GM12801 (cell line): ENCODE results near the gene RASAL2.

Source experiments
- TF ChIP-seq, protein P1 (sequence below): IDR thresholded peaks from one replicate; pipeline ENCODE4 v1.5.1; 2011; ENCODE audit warnings: control low read depth; ENCODE audit not compliant: insufficient read length; ENCODE audit errors: extremely low read depth

The RASAL2 gene

DNA sequence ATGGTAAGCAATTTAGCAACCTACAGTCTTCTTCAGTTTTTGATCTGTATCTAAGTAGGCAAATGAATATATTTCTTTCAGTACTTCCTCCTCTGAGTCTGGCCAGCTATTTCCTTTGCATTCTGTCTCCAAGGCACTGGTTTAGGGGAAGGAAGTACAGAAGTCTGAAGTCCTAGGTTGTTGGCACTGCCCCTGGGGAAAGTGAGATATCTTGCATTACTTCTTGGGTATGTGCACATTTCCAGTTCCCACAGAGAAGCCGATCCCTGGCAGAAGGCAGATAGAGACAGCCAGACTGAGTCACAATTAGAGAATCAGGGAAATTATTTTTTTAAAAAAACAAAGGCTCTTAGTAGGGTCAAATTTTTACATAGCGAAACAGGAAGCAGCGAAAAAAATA is 98.8 kb downstream of the RASAL2 start:
- TF ChIP-seq, protein P1, sequence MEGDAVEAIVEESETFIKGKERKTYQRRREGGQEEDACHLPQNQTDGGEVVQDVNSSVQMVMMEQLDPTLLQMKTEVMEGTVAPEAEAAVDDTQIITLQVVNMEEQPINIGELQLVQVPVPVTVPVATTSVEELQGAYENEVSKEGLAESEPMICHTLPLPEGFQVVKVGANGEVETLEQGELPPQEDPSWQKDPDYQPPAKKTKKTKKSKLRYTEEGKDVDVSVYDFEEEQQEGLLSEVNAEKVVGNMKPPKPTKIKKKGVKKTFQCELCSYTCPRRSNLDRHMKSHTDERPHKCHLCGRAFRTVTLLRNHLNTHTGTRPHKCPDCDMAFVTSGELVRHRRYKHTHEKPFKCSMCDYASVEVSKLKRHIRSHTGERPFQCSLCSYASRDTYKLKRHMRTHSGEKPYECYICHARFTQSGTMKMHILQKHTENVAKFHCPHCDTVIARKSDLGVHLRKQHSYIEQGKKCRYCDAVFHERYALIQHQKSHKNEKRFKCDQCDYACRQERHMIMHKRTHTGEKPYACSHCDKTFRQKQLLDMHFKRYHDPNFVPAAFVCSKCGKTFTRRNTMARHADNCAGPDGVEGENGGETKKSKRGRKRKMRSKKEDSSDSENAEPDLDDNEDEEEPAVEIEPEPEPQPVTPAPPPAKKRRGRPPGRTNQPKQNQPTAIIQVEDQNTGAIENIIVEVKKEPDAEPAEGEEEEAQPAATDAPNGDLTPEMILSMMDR, result no peak

DNA sequence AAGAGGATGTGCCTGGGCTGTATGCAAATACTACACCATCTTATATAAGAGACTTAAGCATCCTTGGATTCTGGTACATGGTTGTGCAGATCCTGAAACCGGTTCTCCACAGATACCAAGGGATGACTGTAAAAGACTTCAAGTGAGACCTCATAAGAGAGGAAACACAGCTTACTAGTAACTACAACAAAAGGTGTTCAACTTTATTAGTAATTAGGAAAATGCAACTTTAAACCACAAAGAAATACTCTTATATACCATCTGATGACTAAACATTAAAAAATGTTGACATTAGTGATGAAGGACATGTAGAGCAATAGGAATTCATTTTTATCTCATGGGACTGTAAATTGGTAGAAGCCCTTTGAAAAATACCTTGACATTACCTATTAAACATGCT is 102.7 kb downstream of the RASAL2 start:
- TF ChIP-seq, protein P1, result no peak

DNA sequence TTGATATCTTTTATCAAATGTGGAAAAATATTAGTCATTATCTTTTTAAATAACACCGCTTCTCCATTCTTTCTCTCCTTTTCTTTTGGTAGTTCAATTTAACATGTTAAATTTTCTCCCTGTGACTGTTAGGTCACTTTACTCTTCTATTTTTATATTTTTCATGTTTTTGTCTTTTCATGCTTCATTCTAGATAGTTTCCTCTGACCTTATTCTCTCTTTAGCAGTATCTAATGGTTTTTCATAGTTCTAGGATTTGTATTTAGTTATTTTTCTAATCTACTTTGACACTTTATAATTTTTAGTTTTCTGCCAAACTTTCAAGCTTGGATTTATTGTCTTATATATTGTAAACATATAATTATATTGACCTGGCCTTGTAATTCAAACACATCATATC is 116.0 kb downstream of the RASAL2 start:
- TF ChIP-seq, protein P1, result no peak

DNA sequence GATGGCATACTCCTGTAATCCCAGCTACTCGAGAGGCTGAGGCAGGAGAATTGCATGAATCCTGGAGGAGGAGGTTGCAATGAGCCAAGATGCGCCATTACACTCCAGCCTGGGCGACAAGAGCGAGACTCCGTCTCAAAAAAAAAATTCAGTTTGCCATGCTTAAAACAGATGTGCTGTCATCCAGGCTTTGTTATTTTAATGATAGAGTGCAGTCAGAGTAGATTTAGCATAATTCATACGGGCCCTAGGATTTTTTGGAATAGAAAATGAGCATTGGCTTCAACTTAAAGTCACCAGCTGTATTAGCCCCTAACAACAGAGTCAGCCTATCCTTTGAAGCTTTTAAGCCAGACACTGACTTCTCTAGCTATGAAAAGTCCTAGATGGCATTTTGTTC is 124.6 kb downstream of the RASAL2 start:
- TF ChIP-seq, protein P1, result no peak

DNA sequence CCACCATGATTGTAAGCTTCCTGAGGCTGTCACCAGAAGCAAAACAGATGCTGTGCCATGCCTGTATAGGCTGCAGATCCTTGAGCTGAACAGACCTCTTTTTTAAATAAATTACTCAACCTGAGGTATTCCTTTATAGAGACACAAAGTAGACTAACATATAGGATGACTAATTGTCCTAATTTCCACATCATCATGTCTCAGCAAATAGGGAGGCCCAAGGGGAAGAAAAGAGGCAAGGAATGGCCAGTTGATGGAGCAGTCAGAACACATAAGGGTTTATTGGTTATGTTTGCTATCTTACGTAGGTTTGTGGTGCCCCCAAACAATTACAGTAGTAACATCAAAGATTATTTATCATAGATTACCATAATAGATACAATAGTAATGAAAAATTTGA is 126.2 kb downstream of the RASAL2 start:
- TF ChIP-seq, protein P1, result no peak

DNA sequence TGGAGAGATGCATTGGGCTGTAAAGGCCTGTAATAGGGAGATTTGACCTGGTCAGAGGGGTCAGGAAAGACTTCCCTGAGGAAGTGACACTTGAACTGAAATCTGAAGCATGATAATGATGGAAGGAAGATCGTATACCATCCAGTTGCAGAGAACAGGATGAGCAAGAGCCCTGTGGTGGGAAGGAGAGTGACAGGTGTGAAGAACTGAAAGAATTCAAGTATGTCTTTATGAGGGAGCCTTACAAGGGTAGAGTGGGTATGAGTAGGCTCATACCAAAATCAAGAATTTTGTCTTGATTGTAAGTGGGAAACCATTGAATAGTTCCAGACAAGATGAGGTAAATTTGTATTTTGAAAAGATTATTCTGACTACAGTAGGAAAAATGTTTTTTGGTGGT is 129.4 kb downstream of the RASAL2 start:
- TF ChIP-seq, protein P1, result no peak

DNA sequence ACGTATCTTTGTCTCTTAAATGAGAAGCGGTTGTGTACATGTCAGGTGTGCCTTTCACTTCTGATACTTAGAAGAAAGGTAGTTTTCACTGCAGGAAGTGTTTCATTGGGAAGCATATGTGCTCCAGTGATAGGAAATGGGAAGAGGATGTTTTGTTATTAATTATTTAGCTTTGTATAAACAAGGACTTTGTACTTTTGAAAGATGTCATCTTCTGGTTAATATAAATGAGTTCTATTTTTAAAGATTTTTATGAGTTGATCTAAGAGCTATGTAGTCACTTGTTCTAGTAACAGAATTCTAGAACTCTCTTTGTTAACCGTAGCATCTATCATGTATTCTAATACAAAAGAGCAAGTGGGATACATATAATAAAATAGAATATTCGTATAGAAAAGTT is 130.5 kb downstream of the RASAL2 start:
- TF ChIP-seq, protein P1, result no peak
